Iris pigment epithelial cell (primary cell): Measurements from ENCODE around the gene CFAP299.

Experiments used
- DNase-seq: peaks from one replicate; pipeline ENCODE4 v3.0.0-alpha.2; 2011; ENCODE audit warnings: low read depth

The CFAP299 gene

GRCh38 chr4:80926891-80927290 is 591.4 kb downstream of the CFAP299 start:
- DNase-seq: no peak

- DNase-seq: no peak
Measured at GRCh38 chr4:80927420-80927819, 591.9 kb downstream of the CFAP299 start.

GRCh38 chr4:80931631-80932081 is 596.1 kb downstream of the CFAP299 start:
- DNase-seq: no peak

- no peak for DNase-seq
Measured at GRCh38 chr4:80948141-80948540, 612.6 kb downstream of the CFAP299 start.

- no peak for DNase-seq
Measured at GRCh38 chr4:80948995-80949394, 613.5 kb downstream of the CFAP299 start.

- no peak for DNase-seq
Measured at GRCh38 chr4:80956421-80956820, 620.9 kb downstream of the CFAP299 start.

GRCh38 chr4:80963051-80963450 is 627.5 kb downstream of the CFAP299 start:
- DNase-seq: peak; percentile 57

GRCh38 chr4:80967346-80967745 is 631.8 kb downstream of the CFAP299 start:
- no peak for DNase-seq

- no peak for DNase-seq
Measured at GRCh38 chr4:80980239-80980638, 644.7 kb downstream of the CFAP299 start.

- DNase-seq: no peak
Measured at GRCh38 chr4:80986011-80986410, 650.5 kb downstream of the CFAP299 start.

GRCh38 chr4:80989921-80990544 is 654.5 kb downstream of the CFAP299 start:
- peak; percentile 72 for DNase-seq

GRCh38 chr4:80990851-80991250 is 655.3 kb downstream of the CFAP299 start:
- DNase-seq: no peak

GRCh38 chr4:80999943-81000342 is 664.4 kb downstream of the CFAP299 start:
- DNase-seq: no peak

GRCh38 chr4:81003597-81004111 is 668.1 kb downstream of the CFAP299 start:
- DNase-seq: no peak

GRCh38 chr4:81007417-81007816 is 671.9 kb downstream of the CFAP299 start:
- DNase-seq: no peak
